IPS-18c (cell line): ENCODE measurements around the gene SDK2.
"Not testable (repeated sequence)": the region's sequence is repeated elsewhere in the genome, so short reads cannot be mapped to it uniquely, and the experiment has no call there.

Experiments used
- H3K4me3 ChIP-seq: 2 replicates; pipeline ENCODE4 v1.7.0; 2013; ENCODE audit warnings: low read depth, mild to moderate bottlenecking, low read length, moderate library complexity; ENCODE audit not compliant: insufficient read depth
- H3K9me3 ChIP-seq: one replicate; pipeline ENCODE4 v1.6.1; 2013; ENCODE audit warnings: mild to moderate bottlenecking, low read length, moderate library complexity; ENCODE audit not compliant: control insufficient read depth, insufficient read depth

SDK2 gene

GRCh38 chr17:73386561-73386960, 257.7 kb downstream of the SDK2 start:
- Histone ChIP-seq H3K9me3 (no peaks in the 10 kb centered on the region), H3K4me3 (no peak overlapping the region)

DNA sequence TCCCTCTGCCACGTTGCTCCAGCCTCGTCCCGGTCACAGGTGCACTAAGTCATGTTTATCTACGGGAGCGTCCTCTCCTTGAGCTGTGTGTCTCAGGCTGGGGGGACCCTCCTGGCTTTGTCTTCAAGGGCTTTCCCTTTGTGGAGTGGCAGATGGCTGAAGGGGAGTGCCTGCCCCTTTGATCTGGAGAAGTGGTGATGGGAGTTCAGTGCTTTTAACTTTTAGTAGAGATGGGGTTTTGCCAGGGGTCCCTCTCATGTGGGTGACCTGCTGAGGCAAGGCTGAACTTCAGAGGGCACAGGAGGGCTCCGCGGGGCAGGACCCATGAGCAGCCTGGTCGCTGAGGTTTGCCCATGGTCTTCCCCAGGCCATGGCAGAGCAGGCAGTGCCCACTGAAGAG, 259.3 kb downstream of the SDK2 start:
- Histone ChIP-seq H3K4me3 (no peak overlapping the region), H3K9me3 (peaks cover 1% of the 10 kb centered on the region)

- no peak overlapping the region for H3K4me3 ChIP-seq
Observed at GRCh38 chr17:73380439-73381106, 263.7 kb downstream of the SDK2 start.

GRCh38 chr17:73379826-73380225, 264.4 kb downstream of the SDK2 start:
- Histone ChIP-seq H3K9me3 (peaks cover 2% of the 10 kb centered on the region), H3K4me3 (no peak overlapping the region)

More at GRCh38 chr17:73380439-73381106, 263.7 kb downstream of the SDK2 start:
- peaks cover 2% of the 10 kb centered on the region for H3K9me3 ChIP-seq

- peaks cover 4% of the 10 kb centered on the region for H3K9me3 ChIP-seq
Observed at GRCh38 chr17:73378974-73379470, 265.2 kb downstream of the SDK2 start.

DNA sequence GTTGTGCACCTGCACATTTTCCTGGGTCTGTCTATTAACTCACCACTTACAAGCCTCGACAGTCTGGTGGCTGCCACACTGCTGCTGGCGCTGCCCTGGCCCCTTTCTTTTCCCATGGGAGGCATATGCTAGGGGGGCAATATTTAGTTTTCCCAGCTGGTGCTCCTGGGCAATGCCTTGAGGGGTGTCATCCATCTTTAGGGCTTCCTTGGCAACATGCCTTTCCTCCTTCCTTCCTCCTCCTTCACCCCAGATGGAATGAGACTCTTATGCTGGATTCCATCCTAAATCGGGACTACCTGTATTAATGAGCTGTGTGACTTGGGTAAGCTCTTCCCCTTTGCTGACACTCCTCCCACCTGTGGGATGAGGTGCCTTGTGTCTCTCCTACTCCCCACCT, 267.6 kb downstream of the SDK2 start:
- Histone ChIP-seq H3K9me3 (peaks cover 6% of the 10 kb centered on the region), H3K4me3 (no peak overlapping the region)

More at GRCh38 chr17:73378974-73379470, 265.2 kb downstream of the SDK2 start:
- H3K4me3 ChIP-seq, result no peak overlapping the region

DNA sequence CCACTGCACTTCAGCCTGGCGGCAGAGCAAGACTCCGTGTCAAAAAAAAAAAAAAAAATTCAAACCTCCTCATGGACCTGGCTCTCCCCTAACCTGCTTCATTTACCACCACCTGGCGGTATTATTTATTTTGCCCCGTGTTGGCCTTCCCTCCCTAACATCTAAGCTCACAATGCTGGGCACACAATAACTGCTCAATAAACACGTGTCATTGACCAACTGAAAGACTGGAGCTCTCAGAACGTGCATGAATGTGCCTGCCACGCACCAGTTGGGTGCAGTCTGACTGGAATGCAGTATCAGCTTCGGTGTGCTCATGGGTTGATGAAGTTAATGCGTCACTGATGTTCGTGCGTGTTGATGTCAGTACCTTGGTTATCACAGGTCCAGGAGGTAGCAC, 268.1 kb downstream of the SDK2 start:
- no peak overlapping the region for H3K4me3 ChIP-seq
- peaks cover 6% of the 10 kb centered on the region for H3K9me3 ChIP-seq

- H3K4me3 ChIP-seq, result no peak overlapping the region
- peaks cover 4% of the 10 kb centered on the region for H3K9me3 ChIP-seq
Observed at GRCh38 chr17:73371836-73372235, 272.4 kb downstream of the SDK2 start.

DNA sequence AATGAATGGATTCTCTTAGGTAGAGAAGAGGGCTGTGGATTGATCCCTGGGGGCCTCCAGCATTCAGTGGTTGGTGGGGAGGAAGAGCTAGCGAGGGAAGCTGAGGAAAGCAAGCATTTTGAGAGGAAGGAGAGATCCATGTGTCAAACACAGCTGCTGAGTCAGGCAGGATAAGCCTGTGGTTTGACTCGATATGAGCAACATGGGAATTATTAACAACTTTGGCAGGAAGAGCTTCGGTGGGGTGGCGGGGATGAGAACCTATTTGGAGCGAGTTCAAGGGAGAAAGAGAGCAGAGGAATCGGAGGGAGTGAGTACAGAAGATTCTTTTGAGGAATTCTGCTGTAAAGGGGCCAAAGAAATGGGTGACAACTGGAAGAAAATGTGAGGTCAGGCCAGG, 273.0 kb downstream of the SDK2 start:
- H3K9me3 ChIP-seq, result peaks cover 4% of the 10 kb centered on the region
- no peak overlapping the region for H3K4me3 ChIP-seq

DNA sequence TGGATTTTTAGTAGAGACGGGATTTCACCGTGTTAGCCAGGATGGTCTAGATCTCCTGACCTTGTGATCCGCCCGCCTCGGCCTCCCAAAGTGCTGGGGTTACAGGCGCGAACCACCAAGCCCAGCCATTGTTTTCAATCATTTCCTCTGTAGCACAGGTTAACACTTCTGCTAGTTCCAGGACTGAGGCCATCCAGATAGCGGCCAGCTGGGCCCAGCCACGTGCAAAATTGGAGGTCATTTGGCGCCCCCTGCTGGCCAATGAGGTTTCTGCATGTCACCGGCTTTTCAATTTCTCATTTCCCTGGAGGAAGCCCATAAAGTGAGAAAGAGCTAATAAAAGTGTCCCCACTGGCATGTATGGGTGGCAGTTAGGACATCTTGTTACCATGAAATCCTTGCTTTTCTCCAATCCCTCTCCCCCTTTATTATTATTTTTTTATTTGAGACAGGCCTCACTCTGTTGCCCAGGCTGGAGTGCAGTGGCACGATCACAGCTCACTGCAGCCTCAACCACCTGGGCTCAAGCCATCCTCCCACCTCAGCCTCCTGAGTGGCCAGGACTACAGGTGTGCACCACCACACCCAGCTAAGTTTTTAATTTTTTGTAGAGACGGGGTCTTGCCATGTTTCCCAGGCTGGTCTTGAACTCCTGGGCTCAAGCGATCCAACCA, 274.3 kb downstream of the SDK2 start:
- H3K4me3 ChIP-seq, H3K9me3 ChIP-seq: not testable (repeated sequence)

GRCh38 chr17:73369111-73369521, 275.1 kb downstream of the SDK2 start:
- H3K4me3 ChIP-seq, result no peak overlapping the region
- peaks cover 2% of the 10 kb centered on the region for H3K9me3 ChIP-seq

- Histone ChIP-seq H3K9me3 (peaks cover 2% of the 10 kb centered on the region), H3K4me3 (no peak overlapping the region)
Observed at GRCh38 chr17:73368085-73368631, 276.1 kb downstream of the SDK2 start.

- Histone ChIP-seq H3K4me3 (no peak overlapping the region), H3K9me3 (no peaks in the 10 kb centered on the region)
Observed at GRCh38 chr17:73365906-73366623, 278.2 kb downstream of the SDK2 start.

GRCh38 chr17:73365301-73365874, 278.9 kb downstream of the SDK2 start:
- H3K9me3 ChIP-seq, result no peaks in the 10 kb centered on the region
- H3K4me3 ChIP-seq, result no peak overlapping the region

- H3K4me3 ChIP-seq, result no peak overlapping the region
Observed at GRCh38 chr17:73364155-73364522, 280.1 kb downstream of the SDK2 start.

GRCh38 chr17:73363442-73364154, 280.6 kb downstream of the SDK2 start:
- no peak overlapping the region for H3K4me3 ChIP-seq
- no peaks in the 10 kb centered on the region for H3K9me3 ChIP-seq

More at GRCh38 chr17:73364155-73364522, 280.1 kb downstream of the SDK2 start:
- no peaks in the 10 kb centered on the region for H3K9me3 ChIP-seq

GRCh38 chr17:73362697-73363096, 281.5 kb downstream of the SDK2 start:
- no peaks in the 10 kb centered on the region for H3K9me3 ChIP-seq
- H3K4me3 ChIP-seq, result no peak overlapping the region
